Prostate gland (tissue), 2 donors: ENCODE data around the gene ZPR1. TPM values are rescaled to one million over a fixed set of nuclear protein-coding genes. Genes with fewer than 3 reads are reported as not detected.

Experiments
- DNase-seq: peaks from one replicate; pipeline ENCODE4 v3.0.0-alpha.2; 2019; ENCODE audit warnings: low spot score
- H3K27ac ChIP-seq, 2 donors: fragments of 200-600 bp; sonication (generic); 2 replicates each; pipeline ENCODE4 v1.5.1; 2017 to 2019
- H3K27me3 ChIP-seq: fragments of 200-600 bp; sonication (generic); replicated peaks from 2 replicates; pipeline ENCODE4 v1.5.1; 2019; ENCODE audit not compliant: insufficient read depth
- H3K36me3 ChIP-seq, 2 donors: fragments of 200-600 bp; sonication (generic); 1 replicate in 1 of 2; 2 replicates in 1 of 2; pipeline versions ENCODE4 v1.5.1 to v1.8.1; 2017 to 2019
- H3K4me1 ChIP-seq: fragments of 200-600 bp; sonication (generic); replicated peaks from 2 replicates; pipeline ENCODE4 v1.5.1; 2019
- H3K4me3 ChIP-seq, 2 donors: fragments of 200-600 bp; sonication (generic); 2 replicates each; pipeline ENCODE4 v1.5.1; 2017 to 2019
- H3K9me3 ChIP-seq: fragments of 200-600 bp; sonication (generic); 2 replicates; pipeline ENCODE4 v1.5.1; 2017
- POLR2A ChIP-seq: fragments of 450-650 bp; IDR thresholded peaks from one replicate; pipeline ENCODE4 v1.6.1; 2016; ENCODE audit warnings: antibody characterized with exemption, mild to moderate bottlenecking
- POLR2AphosphoS5 ChIP-seq: sonication (generic); formaldehyde crosslinking; IDR thresholded peaks from one replicate; pipeline ENCODE4 v1.6.1; 2017; ENCODE audit warnings: antibody characterized with exemption
- WGBS: methylation state at CpG from one replicate; pipeline ENCODE4 v1.1.5; 2018; 5-methylcytosine and 5-hydroxymethylcytosine counted together
- intact Hi-C: fragments of 100-400 bp; cut with DNase I; formaldehyde crosslinking; loops from one replicate; pipeline ENCODE4 v1.14.2; 2022
- total RNA-seq, 2 donors: library from RNA; depleted of rRNA; stranded (reverse); fragments of >200 nt; gene quantifications; one replicate each; pipeline ENCODE4 v1.1.0, GENCODE V29; 2016
- TF ChIP-seq, protein P1 (sequence below), 4 experiments: fragments of 200-600 bp in 2 of 4; fragments of 450-650 bp in 2 of 4; sonication (generic) in 2 of 4; IDR thresholded peaks; 1 replicate in 3 of 4; 2 replicates in 1 of 4; pipeline ENCODE4 v1.5.1; 2016 to 2019; ENCODE audit warnings: antibody characterized with exemption in 4 of 4, mild to moderate bottlenecking in 2 of 4, moderate library complexity in 2 of 4

Gene ZPR1
- total RNA-seq, 2 donors from 2014 or later = 24.6 to 27.6 TPM

DNA sequence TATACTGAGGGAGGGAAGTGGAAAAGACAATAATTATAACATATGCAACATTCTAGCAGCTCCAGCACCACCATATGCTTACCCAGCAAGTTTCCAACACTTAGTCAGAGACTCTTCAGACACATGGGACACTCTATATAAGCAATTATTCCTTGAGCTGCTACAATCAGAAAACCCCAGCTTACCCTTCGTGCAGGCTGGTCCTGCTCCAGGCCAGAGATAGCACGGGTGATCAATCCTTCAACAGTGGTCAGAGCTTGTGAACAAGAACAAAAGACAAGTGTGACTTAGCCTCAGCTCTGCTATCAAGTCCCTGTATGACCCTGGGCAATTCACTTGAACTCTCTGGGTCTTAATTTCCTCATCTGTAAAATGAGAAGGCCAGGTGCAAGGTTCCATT is 1.5 kb downstream of the ZPR1 start:
- WGBS = 92% methylated on average over 2 of the region's 2 CpGs
- H3K4me1 ChIP-seq = peaks cover 3% of the 10 kb centered on the region
- H3K27ac ChIP-seq = no peak overlapping the region
- intact Hi-C loops = loop anchor here (5.0 kb wide), 2 partner anchors 316 to 446 kb away; partner anchors contain the start of genes PCSK7 and RNF214
- no peak overlapping the region for H3K4me3 ChIP-seq
- no peak for DNase-seq
- TF ChIP-seq, protein P1, sequence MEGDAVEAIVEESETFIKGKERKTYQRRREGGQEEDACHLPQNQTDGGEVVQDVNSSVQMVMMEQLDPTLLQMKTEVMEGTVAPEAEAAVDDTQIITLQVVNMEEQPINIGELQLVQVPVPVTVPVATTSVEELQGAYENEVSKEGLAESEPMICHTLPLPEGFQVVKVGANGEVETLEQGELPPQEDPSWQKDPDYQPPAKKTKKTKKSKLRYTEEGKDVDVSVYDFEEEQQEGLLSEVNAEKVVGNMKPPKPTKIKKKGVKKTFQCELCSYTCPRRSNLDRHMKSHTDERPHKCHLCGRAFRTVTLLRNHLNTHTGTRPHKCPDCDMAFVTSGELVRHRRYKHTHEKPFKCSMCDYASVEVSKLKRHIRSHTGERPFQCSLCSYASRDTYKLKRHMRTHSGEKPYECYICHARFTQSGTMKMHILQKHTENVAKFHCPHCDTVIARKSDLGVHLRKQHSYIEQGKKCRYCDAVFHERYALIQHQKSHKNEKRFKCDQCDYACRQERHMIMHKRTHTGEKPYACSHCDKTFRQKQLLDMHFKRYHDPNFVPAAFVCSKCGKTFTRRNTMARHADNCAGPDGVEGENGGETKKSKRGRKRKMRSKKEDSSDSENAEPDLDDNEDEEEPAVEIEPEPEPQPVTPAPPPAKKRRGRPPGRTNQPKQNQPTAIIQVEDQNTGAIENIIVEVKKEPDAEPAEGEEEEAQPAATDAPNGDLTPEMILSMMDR (IDR thresholded peaks at IDR 0.05) = no peak
- TF ChIP-seq POLR2AphosphoS5 (no peak), POLR2A (no peak)
- H3K36me3 ChIP-seq = peaks cover 9 to 10% of the 10 kb centered on the region in 2 donors
- no peaks in the 10 kb centered on the region for H3K27me3 ChIP-seq
- H3K9me3 ChIP-seq = no peaks in the 10 kb centered on the region

DNA sequence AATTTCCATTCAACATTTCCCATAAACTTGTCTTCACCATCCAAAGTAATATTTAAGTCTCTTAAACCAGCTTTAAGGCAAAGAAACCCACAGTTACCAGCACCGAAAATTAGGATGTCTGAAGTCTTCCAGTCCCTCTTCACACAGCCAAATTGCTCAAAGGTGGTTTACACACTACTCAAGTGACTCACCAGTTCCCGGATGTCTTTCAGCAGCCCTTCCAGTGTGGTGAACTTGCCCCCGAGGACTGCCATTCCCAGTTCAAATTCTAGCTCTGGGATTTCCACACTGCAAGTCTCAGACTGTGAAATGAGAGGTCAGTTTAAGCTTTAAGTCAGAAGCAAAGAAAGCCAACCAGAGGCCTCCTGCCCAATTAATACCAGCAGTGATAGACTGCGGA is 5.1 kb downstream of the ZPR1 start:
- intact Hi-C loops = no loop called here
- Histone ChIP-seq H3K27me3 (no peaks in the 10 kb centered on the region), H3K4me1 (peaks cover 3% of the 10 kb centered on the region), H3K9me3 (no peaks in the 10 kb centered on the region), H3K27ac (no peak overlapping the region), H3K36me3 (peaks cover 14 to 18% of the 10 kb centered on the region in 2 donors), H3K4me3 (no peak overlapping the region)
- DNase-seq = no peak
- WGBS = 88% methylated on average over 4 of the region's 4 CpGs
- TF ChIP-seq POLR2A = no peak
- TF ChIP-seq, protein P1 (IDR thresholded peaks at IDR 0.05) = no peak
- no peak for TF ChIP-seq POLR2AphosphoS5

DNA sequence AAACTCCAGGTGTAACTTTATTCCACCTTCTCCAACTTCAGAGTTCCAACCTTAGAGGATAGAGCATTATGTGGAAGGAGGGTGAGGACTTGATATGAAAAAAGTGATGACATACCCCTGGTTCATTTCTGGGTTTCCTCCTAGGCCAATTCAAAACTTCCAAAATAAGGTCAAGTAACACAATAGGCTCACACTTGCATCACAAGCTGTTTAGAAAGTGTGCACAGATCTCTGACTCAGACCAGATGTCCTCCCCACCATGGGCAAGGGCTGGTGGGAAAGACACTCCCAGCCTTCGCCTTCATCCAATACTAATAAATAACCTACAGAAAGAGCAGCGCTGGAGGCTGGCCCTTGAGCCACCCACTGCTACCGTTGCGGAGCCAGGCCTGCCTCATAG is 9.3 kb downstream of the ZPR1 start:
- intact Hi-C loops = no loop called here
- WGBS = 96% methylated on average over 4 of the region's 4 CpGs
- Histone ChIP-seq H3K27me3 (no peaks in the 10 kb centered on the region), H3K4me3 (no peak overlapping the region), H3K27ac (no peak overlapping the region), H3K36me3 (peaks cover 4 to 8% of the 10 kb centered on the region in 2 donors), H3K9me3 (no peaks in the 10 kb centered on the region), H3K4me1 (no peaks in the 10 kb centered on the region)
- TF ChIP-seq POLR2A = no peak
- DNase-seq = no peak

DNA sequence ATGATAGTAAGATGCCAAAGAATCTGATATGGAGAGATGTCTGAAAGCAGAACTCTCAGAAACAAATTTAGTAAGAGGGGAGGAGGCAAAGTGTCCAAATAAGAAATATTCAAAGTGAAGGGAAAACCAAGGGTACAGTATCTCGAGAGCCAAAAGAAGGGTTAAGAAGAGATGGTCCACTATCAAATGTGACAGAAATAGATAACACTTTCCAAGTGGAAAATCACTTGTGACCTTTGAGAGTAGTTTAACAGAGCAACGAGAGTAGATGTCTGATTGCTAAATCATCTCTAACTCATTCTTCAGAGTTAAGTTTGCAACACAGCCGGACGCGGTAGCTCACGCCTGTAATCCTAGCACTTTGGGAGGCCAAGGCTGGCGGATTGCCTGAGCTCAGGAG is 10.8 kb downstream of the ZPR1 start:
- no peak overlapping the region for H3K4me3 ChIP-seq
- intact Hi-C loops = no loop called here
- H3K27me3 ChIP-seq = no peaks in the 10 kb centered on the region
- H3K27ac ChIP-seq = no peak overlapping the region
- 82% methylated on average over 7 of the region's 7 CpGs for WGBS
- H3K9me3 ChIP-seq = no peaks in the 10 kb centered on the region
- TF ChIP-seq POLR2A = no peak
- no peak for TF ChIP-seq POLR2AphosphoS5
- TF ChIP-seq, protein P1 (IDR thresholded peaks at IDR 0.05) = no peak
- DNase-seq = no peak
- peaks cover 4 to 8% of the 10 kb centered on the region in 2 donors for H3K36me3 ChIP-seq
- H3K4me1 ChIP-seq = no peaks in the 10 kb centered on the region

DNA sequence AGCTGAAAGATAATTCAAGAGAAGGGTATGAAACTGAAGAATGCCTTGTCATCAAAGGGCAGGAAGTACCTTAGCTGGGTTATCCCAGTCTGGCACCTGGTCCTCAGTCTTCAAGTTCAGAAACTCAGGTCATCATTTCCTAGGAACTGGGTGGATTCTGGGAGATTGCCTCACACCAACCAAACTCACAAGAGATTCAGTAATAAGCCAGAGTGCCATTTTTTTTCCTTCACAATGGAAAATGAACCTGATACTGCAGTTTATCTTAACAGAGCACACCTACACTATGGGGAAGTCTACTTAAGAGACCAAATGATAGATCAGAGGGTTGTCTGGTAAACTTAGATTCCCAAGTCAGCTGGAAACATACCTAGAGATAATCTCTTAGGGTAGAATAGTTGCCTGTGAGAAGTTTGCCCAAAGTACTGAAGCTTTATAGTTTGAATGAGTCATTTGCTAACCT is 11.3 kb downstream of the ZPR1 start:
- no peak for DNase-seq
- intact Hi-C loops = no loop called here
- no peak overlapping the region for H3K27ac ChIP-seq

More for the DNA sequence above, 11.3 kb downstream of the ZPR1 start:
- no peaks in the 10 kb centered on the region for H3K4me1 ChIP-seq
- no peaks in the 10 kb centered on the region for H3K9me3 ChIP-seq
- peaks cover 4 to 8% of the 10 kb centered on the region in 2 donors for H3K36me3 ChIP-seq
- no peaks in the 10 kb centered on the region for H3K27me3 ChIP-seq
- H3K4me3 ChIP-seq = no peak overlapping the region
- TF ChIP-seq POLR2A = no peak
- TF ChIP-seq POLR2AphosphoS5 = no peak
- TF ChIP-seq, protein P1 (IDR thresholded peaks at IDR 0.05) = no peak
